Activated CD8-positive, alpha-beta memory T cell treated with anti-CD3 and anti-CD28 coated beads, Interleukin-2, amount 10 ng/mL, durations not matched to agents 7 days and 5 days (primary cell): ENCODE data around the gene LBHD2. TPM values are rescaled to one million over a fixed set of nuclear protein-coding genes. Genes with fewer than 3 reads are reported as not detected.

Experiments
- ATAC-seq: fragments of 150-1000 bp; cut with Tn5 transposase; one replicate; pipeline ENCODE4 v1.10.0; 2021; ENCODE audit warnings: moderate library complexity
- CTCF ChIA-PET: fragments of 350-600 bp; sonication (Branson Sonifier 250); formaldehyde crosslinking; loops from one replicate; lab custom pipeline; 2021; ENCODE audit warnings: antibody characterized with exemption; lab: Charles Lee
- DNase-seq: peaks from one replicate; pipeline ENCODE4 v3.0.0-alpha.2; 2020
- H3K27ac Mint-ChIP-seq: one replicate; pipeline ENCODE4 v1.8.0; 2021; ENCODE audit warnings: mild to moderate bottlenecking, mixed read lengths
- H3K27me3 Mint-ChIP-seq: one replicate; pipeline ENCODE4 v1.8.0; 2021; ENCODE audit warnings: mixed read lengths
- H3K36me3 Mint-ChIP-seq: one replicate; pipeline ENCODE4 v1.8.0; 2021; ENCODE audit warnings: mild to moderate bottlenecking, mixed read lengths
- H3K4me1 Mint-ChIP-seq: one replicate; pipeline ENCODE4 v1.8.0; 2021; ENCODE audit warnings: mixed read lengths
- H3K4me3 Mint-ChIP-seq: one replicate; pipeline ENCODE4 v1.8.0; 2021; ENCODE audit warnings: mild to moderate bottlenecking, moderate library complexity, mixed read lengths
- H3K9me3 Mint-ChIP-seq: one replicate; pipeline ENCODE4 v1.8.0; 2022; ENCODE audit warnings: low read depth, mixed read lengths
- total RNA-seq, 2 experiments: library from RNA; stranded (reverse); gene quantifications; one replicate each; pipeline ENCODE4 v1.2.3, GENCODE V29; 2021

The LBHD2 gene
- total RNA-seq, 2 experiments from 2014 or later: not detected

DNA sequence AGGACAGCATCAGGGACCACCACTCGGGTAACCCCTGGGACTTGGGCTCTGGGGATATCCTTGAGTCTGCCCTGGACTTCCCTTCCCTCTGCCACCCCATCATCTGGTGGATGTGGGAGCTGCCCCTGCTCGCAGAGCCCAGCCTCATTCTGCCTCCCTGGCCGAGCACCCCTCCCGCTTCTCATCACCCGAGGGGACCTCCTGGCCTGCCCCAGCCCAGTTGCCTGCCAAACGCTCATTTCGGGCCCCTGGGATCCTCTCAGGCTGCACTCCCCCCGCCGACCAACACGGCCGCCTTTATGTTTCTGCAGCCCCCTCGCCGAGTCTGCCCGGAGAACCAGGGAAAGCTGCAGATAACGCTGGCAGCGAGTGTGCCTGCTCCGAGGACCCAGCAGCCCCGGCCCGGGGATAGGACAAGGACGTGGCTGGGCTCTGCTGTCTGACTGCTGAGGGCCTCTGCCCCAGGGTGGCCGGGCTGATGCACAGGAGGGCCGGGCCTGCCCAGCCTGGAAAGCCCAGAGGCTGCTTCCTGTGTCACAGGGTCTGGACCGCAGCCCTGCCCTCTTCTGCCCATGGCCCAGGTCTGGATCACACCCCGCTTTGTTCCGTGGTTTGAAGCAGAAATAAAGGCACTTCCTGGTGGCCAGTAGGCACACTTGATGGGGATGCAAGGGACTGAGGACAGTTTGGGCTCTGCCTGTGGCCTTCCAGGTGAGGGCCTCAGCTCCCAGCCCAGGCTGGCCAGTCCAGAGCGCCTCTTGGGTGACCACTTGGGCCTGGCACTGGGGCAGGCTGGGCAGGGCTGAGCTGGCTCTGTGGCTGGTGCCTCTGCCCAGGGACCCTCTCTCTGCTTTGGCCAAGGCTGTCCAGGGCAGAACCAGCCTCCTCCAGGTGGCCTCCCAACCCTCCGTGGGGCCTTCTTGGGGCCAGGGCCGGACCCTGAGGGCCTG is 5.7 kb downstream of the LBHD2 start:
- DNase-seq: no peak
- Mint-ChIP-seq H3K4me3 (no peak overlapping the region), H3K4me1 (peaks cover 8% of the 10 kb centered on the region), H3K36me3 (no peaks in the 10 kb centered on the region), H3K27me3 (peaks cover 7% of the 10 kb centered on the region), H3K27ac (no peak overlapping the region), H3K9me3 (no peaks in the 10 kb centered on the region)
- CTCF ChIA-PET: interaction anchor here (1.2 to 1.3 kb wide), 2 partner anchors 11 to 13 kb away, joined by 3 to 5 read pairs; no protein-coding TSS in a partner anchor
- ATAC-seq: no peak

DNA sequence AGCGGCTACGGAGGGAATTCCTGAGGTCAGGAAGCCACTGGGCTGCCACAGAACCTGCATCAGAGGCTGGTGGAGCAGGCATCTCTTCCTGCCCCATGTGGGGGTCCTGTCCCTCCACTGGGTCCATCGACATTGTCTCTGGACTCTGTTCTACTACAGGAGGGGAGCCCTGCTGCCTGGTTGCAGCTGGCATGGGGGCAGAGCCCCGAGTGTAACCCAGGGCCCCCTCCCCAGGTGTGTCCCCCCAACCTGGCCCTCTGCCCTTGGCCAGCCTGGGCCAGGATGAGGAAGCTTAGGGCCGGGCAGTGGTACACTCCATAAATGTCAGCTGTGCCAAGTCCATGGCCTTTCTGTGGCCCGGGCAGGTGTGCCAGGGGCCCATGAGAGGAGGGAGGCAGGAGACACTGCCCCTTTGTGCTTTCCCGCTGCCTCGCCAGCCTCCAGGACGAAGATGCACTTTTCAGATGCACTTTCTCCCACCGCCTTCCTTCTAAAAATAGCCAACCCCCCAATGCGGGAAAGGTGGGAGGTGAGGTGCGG is 6.5 kb downstream of the LBHD2 start:
- peaks cover 8% of the 10 kb centered on the region for H3K4me1 Mint-ChIP-seq
- H3K4me3 Mint-ChIP-seq: no peak overlapping the region
- H3K36me3 Mint-ChIP-seq: no peaks in the 10 kb centered on the region
- CTCF ChIA-PET: interaction anchor here (1.2 to 2.0 kb wide), 4 partner anchors 12 to 15 kb away, joined by 3 to 9 read pairs (median 4); no protein-coding TSS in a partner anchor
- no peak overlapping the region for H3K27ac Mint-ChIP-seq
- no peak for DNase-seq
- H3K27me3 Mint-ChIP-seq: peaks cover 5% of the 10 kb centered on the region
- H3K9me3 Mint-ChIP-seq: no peaks in the 10 kb centered on the region
- ATAC-seq: no peak

DNA sequence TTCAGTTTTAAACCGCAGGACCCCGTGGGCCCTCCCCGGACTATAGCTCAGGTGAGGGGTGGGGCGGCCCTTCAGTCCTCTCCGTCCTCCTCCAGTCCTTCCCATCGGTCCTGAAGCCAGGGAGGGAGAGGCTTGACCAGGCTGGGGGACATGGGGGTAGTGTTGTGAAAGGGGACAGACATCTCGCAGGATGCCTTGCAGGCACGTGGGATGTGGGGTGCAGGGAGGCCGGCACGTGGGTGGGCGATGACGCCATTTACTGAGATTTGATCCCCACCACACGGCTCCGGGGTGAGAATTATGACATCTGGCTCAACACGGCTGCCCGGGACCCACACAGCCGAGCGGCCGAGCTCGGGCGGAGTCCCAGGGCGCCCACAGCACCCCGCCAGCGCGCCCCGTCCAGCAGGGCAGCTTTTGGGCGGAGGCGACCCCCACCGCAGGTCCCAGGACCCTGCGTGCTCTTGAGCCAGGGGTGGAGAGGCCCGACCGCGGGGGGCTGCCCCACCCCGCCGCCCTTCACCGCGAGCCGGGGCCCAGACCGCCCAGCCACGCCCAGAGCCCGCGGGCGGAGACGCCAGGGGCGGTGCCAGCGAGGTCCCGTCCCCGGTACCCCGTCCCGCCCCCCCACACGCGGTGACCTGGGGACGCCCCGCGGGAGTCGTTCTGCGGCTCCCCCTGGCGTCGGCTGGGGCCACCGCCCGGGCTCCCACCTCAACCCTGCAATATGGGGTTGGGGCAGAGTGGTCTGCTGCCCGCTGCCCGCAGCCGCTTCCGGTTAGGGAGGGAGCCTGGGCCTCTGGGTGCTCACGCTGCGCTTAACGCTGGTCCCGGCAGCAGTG is 7.3 kb downstream of the LBHD2 start:
- DNase-seq: peak; percentile 81
- Mint-ChIP-seq H3K27me3 (peaks cover 4% of the 10 kb centered on the region), H3K4me3 (no peak overlapping the region), H3K27ac (no peak overlapping the region), H3K9me3 (no peaks in the 10 kb centered on the region), H3K4me1 (peaks cover 8% of the 10 kb centered on the region), H3K36me3 (no peaks in the 10 kb centered on the region)
- CTCF ChIA-PET: interaction anchor here (1.2 to 2.0 kb wide), 4 partner anchors 13 to 16 kb away, joined by 3 to 9 read pairs (median 4); no protein-coding TSS in a partner anchor
- ATAC-seq: peak; percentile 90

DNA sequence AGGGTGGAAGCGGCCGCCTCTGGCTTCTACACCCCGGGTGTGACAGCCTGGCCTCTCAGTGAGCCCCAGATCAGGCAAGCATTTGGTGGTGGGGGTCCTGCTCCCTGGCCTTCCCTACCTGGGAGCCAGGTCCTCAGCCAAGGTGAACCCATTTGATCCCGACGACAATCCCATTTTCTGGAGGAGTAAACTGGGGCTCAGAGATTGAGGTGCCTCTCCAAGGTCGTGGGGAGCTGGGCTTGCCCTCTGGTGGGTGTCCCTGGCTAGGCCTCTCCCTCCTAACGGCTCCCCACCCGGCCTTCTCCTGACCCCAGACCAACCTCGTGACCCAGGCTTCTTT is 7.8 kb downstream of the LBHD2 start:
- Mint-ChIP-seq H3K4me1 (peaks cover 8% of the 10 kb centered on the region), H3K27me3 (peaks cover 4% of the 10 kb centered on the region), H3K27ac (no peak overlapping the region), H3K36me3 (no peaks in the 10 kb centered on the region), H3K4me3 (peak overlapping the region; percentile 15), H3K9me3 (no peaks in the 10 kb centered on the region)
- CTCF ChIA-PET: interaction anchor here (0.9 to 2.0 kb wide), 3 partner anchors 13 to 397 kb away, joined by 3 to 9 read pairs (median 4); no protein-coding TSS in a partner anchor
- no peak for ATAC-seq
- DNase-seq: no peak

DNA sequence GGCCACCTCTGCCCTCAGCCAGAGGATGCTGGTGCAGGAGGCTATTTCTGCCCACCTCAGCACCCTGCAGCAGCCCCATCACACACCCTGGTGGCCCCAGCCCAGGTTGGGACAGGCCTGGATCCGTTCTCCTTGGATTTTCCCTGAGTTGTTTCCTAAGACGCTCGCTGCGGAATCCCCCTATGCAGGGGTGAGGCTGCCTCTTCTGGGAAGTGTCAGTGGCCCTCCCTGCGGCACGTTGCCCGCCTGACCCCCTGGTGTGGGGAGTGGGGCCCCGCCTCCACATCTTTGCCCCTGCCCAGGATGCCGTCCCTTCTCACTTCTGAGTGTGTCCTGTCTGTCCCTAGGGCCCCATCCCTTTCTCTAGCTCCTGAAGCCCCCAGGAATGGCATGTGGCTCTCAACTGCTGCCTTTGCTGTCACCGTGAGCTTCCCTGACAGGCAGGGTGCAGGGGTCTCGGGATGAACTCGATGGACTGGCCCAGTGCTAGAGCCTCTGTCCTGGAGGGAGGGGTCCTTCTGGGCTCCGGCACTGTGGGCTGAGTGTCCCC is 9.9 kb downstream of the LBHD2 start:
- H3K4me1 Mint-ChIP-seq: peaks cover 8% of the 10 kb centered on the region
- no peak overlapping the region for H3K4me3 Mint-ChIP-seq
- H3K36me3 Mint-ChIP-seq: no peaks in the 10 kb centered on the region
- no peak for DNase-seq
- H3K27me3 Mint-ChIP-seq: peaks cover 4% of the 10 kb centered on the region
- no peak for ATAC-seq
- H3K27ac Mint-ChIP-seq: no peak overlapping the region
- no peaks in the 10 kb centered on the region for H3K9me3 Mint-ChIP-seq
- CTCF ChIA-PET: interaction anchor here (0.6 to 3.4 kb wide), 2 partner anchors 11 to 87 kb away, joined by 3 to 29 read pairs; no protein-coding TSS in a partner anchor

DNA sequence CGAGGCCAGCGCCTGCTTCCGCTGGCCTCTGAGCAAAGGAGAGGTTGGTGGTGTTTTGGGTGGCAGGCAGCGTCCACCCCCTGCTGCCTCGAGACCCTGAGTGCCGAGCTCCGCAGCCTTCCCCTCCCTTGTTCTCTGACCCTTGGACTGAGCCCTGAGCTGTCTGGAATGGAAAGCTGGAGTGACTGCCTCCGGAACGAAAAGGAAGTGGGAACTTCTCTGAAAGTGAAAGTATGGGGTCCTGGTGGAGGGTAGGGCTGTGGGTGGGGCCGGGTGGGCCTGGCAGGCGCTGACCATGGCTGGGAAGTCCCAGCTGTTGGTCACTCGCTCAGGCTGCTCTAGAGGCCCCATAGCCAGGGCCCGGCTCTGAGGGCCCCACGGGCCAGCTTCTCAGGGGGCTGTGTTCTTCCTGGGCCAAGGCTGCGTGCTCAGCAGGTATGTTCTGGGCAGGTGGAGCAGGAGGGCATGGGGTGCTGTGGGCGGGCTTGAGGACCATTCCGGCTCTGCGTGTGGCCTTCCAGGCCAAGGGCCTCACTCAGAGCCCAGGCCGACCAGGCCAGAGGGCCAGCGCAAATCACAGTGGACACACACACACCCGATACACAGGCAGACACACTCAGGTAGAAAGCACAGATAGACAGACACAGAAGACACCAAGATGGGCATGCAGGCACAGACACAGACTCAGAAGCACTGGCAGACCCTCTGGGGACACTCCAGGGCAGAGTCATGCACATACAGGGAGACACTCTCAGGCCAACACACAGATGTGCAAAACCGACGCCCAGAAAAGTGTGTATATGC is 10.6 kb downstream of the LBHD2 start, which contains the start of gene EXOC3L4:
EXOC3L4 (plus strand) TSS at position 320 of the 804 bp plus-strand sequence. CDS start 5,495 bp downstream, outside the sequence.
- H3K9me3 Mint-ChIP-seq: no peaks in the 10 kb centered on the region
- H3K4me3 Mint-ChIP-seq: no peak within 1 kb of the TSS
- peaks cover 4% of the 10 kb centered on the region for H3K27me3 Mint-ChIP-seq
- no peak for DNase-seq
- no peak for ATAC-seq
- peaks cover 8% of the 10 kb centered on the region for H3K4me1 Mint-ChIP-seq
- CTCF ChIA-PET: interaction anchor here (0.6 to 3.4 kb wide), 2 partner anchors 11 to 87 kb away, joined by 3 to 29 read pairs; no protein-coding TSS in a partner anchor
- no peaks in the 10 kb centered on the region for H3K36me3 Mint-ChIP-seq
- no peak within 1 kb of the TSS for H3K27ac Mint-ChIP-seq

DNA sequence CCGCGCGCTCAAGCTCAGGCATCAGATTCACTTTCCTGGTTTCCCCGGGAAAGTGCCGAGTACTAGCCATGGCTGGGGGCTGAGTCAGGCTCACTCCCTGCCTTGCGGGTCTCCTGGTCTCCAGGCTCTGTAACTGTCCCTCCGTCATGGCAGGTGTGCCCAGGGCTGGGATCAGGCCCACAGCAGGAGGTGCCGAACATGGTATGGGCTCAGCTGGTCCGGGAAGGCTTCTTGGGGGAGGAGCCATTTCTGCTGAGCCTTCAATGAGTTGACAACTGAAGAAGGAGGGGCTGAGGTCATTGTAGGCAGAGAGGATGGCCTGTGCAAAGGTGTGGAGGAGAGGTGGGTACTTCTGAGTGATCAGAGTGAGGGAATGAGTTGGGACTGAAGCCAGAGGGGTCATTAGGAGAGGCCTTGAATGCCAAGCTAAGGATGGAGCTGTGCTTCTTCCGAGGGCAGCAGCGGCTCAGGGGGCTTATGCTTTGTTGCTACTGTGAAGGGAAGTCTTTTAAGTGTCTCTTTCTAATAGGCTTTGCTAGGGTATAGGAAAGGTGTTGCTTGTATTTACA is 11.3 kb downstream of the LBHD2 start:
- Mint-ChIP-seq H3K4me3 (no peak overlapping the region), H3K27ac (no peak overlapping the region), H3K27me3 (peaks cover 4% of the 10 kb centered on the region), H3K36me3 (no peaks in the 10 kb centered on the region), H3K9me3 (no peaks in the 10 kb centered on the region), H3K4me1 (peaks cover 8% of the 10 kb centered on the region)
- DNase-seq (no peak), ATAC-seq (no peak)
- CTCF ChIA-PET: interaction anchor here (3.4 kb wide), 1 partner anchor 10 kb away, joined by 29 read pairs; no protein-coding TSS in a partner anchor

DNA sequence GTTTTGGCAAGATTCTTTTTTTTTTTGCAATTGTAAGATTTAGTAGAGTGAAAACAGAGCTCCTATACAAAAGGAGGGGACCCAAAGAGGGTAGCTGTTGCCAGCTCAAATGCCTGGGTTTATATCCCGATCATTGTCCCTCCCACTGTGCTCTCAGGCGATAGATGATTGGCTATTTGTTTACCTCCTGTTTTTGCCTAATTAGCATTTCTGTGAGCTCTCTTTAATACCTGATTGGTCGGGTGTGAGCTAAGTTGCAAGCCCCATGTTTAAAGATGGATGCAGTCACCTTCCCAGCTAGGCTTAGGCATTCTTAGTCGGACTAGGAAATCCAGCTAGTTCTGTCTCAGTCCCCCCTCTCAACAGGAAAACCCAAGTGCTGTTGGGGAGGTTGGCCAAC is 12.4 kb downstream of the LBHD2 start:
- Mint-ChIP-seq H3K36me3 (no peaks in the 10 kb centered on the region), H3K27me3 (peaks cover 3% of the 10 kb centered on the region), H3K4me1 (peaks cover 2% of the 10 kb centered on the region), H3K9me3 (no peaks in the 10 kb centered on the region), H3K4me3 (no peak overlapping the region), H3K27ac (no peak overlapping the region)
- ATAC-seq (no peak), DNase-seq (no peak)
- CTCF ChIA-PET: interaction anchor here (3.4 kb wide), 1 partner anchor 9 kb away, joined by 29 read pairs; no protein-coding TSS in a partner anchor

DNA sequence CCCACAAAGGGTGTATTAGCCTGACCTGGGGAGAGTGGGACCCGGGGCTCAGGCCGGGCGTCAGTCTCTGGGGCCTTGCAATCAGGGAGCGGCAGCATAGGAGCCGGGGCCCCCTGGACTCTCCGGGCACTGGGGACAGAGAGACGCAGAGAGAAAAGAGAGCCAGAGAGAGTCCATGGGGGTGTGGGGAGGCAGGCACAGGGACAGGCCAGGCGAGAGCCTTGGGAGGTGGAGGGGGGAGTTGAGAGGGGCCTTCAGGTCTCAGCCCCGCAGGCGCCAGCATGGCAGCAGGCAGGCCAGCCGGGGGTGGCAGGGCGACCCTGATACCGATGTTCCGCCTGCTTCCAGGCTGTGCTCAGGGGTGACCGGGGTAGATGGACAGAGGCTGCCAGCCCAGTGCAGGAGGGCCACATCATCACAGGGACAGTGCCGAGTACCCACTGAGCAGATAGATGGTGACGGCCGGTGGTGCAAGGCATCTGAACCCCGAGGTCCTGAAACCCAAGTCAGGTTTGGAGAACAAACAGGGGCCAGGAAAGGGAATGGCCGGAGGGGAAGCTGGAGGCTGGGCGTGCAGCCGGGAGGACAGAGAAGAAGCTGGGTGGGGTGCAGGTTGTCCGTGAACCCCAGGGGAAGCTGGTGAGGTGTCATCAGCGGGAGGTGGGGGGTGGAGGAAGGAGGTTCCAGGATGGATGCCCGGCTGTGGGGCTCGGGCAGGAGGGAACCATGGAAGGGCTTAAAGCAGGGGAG is 13.4 kb downstream of the LBHD2 start:
- Mint-ChIP-seq H3K4me3 (no peak overlapping the region), H3K36me3 (no peaks in the 10 kb centered on the region), H3K4me1 (no peaks in the 10 kb centered on the region), H3K9me3 (no peaks in the 10 kb centered on the region), H3K27ac (no peak overlapping the region), H3K27me3 (peaks cover 11% of the 10 kb centered on the region)
- DNase-seq: no peak
- CTCF ChIA-PET: interaction anchor here (0.5 kb wide), 1 partner anchor 527 kb away, joined by 3 read pairs; no protein-coding TSS in a partner anchor
- ATAC-seq: no peak

DNA sequence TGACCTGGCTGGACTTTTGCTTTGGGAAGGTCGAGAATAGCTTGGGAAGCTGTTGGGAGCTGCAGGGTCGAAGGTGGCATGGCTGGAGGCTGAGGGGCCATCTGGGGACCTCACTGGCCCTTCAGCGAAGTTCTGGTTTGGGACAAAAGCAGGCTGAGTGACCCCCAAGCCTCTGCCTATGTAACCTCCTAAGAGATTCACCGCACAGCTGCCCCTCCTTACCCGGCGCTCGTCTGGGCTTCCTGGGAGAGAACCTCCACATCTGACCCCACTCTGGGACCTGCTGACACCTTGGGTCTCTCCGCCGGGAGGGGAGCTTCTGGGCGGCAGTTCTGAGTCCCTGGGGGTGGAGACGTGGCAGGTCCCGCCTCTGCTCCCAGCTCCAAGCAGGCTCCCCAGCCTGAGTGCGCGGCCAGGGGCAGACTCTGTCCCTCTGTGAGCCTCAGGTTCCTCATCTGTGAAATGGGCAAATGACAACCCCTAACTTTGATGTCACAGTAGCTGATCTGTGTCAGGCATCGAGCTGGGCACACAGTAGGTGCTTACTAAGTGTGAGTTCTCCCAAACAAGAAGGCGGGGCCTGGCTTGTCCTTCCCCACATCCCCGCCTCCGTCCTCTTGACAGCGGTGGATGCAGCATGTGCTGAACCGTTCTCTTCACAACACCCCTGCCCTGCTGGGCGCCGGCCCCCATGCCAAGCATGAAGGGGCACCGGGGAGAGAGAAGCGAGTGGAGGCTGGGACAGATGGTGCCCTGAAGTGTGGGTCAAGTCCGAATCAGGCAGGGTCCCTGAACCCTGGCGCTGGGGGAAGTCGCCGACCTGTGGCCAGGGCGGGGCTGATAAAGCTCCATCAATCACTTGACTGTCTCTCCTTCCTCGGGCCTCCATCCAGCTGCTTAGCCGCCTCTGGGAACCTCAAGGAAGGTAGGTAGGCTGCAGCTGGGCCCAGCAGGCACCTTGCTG is 14.3 kb downstream of the LBHD2 start:
- no peaks in the 10 kb centered on the region for H3K9me3 Mint-ChIP-seq
- ATAC-seq (no peak), DNase-seq (no peak)
- no peaks in the 10 kb centered on the region for H3K36me3 Mint-ChIP-seq
- CTCF ChIA-PET: interaction anchor here (0.5 kb wide), 1 partner anchor 528 kb away, joined by 3 read pairs; no protein-coding TSS in a partner anchor
- H3K27me3 Mint-ChIP-seq: peaks cover 20% of the 10 kb centered on the region
- no peaks in the 10 kb centered on the region for H3K4me1 Mint-ChIP-seq
- H3K4me3 Mint-ChIP-seq: no peak overlapping the region
- H3K27ac Mint-ChIP-seq: no peak overlapping the region
